HepG2 (cell line): Measurements from ENCODE around the gene GLIS2. TPM values are rescaled to one million over a fixed set of nuclear protein-coding genes. Genes with fewer than 3 reads are reported as not detected.

Source experiments
- CBFB ChIP-seq: sonication (generic); formaldehyde crosslinking; IDR thresholded peaks from 2 replicates; pipeline ENCODE4 v1.4.0; 2020; ENCODE audit warnings: missing genetic modification reagents
- CCDC6 ChIP-seq: sonication (generic); formaldehyde crosslinking; IDR thresholded peaks from 2 replicates; pipeline ENCODE4 v1.8.1; 2022; ENCODE audit warnings: mild to moderate bottlenecking, missing genetic modification reagents, moderate library complexity
- HDAC1 ChIP-seq: sonication (generic); formaldehyde crosslinking; IDR thresholded peaks from 2 replicates; pipeline ENCODE4 v1.5.1; 2020; ENCODE audit warnings: mild to moderate bottlenecking, missing genetic modification reagents
- IRX3 ChIP-seq: sonication (generic); formaldehyde crosslinking; IDR thresholded peaks from 2 replicates; pipeline ENCODE4 v1.8.1; 2023; ENCODE audit warnings: mild to moderate bottlenecking, low read depth, missing genetic modification reagents, borderline replicate concordance
- JUN ChIP-seq: sonication (generic); formaldehyde crosslinking; IDR thresholded peaks from 2 replicates; pipeline ENCODE4 v1.4.0; 2020; ENCODE audit warnings: mild to moderate bottlenecking, missing genetic modification reagents
- KLF11 ChIP-seq: IDR thresholded peaks from 2 replicates; pipeline ENCODE4 v1.6.1; 2016; ENCODE audit warnings: missing compliant biosample characterization
- MBNL3 ChIP-seq: fragments of 250-450 bp; sonication (Bioruptor Pico); conservative IDR thresholded peaks from 2 replicates; pipeline ENCODE4 v1.8.0; 2022; ENCODE audit warnings: mild to moderate bottlenecking, inconsistent platforms
- NBN ChIP-seq: fragments of 450-650 bp; conservative IDR thresholded peaks from 2 replicates; pipeline ENCODE4 v1.6.1; 2017
- PHB2 ChIP-seq: fragments of 450-650 bp; IDR thresholded peaks from 2 replicates; pipeline ENCODE4 v1.6.1; 2018; ENCODE audit not compliant: partially characterized antibody
- SMYD3 ChIP-seq: sonication (generic); formaldehyde crosslinking; IDR thresholded peaks from 2 replicates; pipeline ENCODE4 v1.8.1; 2023; ENCODE audit warnings: mild to moderate bottlenecking, missing genetic modification reagents
- YY1 ChIP-seq: IDR thresholded peaks from 2 replicates; pipeline ENCODE4 v1.6.1; 2011; ENCODE audit warnings: low read length, low read depth, moderate library complexity, mild to moderate bottlenecking; ENCODE audit not compliant: insufficient read depth, insufficient replicate concordance
- ZBTB7A ChIP-seq: sonication (generic); formaldehyde crosslinking; IDR thresholded peaks from 2 replicates; pipeline ENCODE4 v1.8.0; 2022; ENCODE audit warnings: mild to moderate bottlenecking, missing genetic modification reagents
- ZNF24 ChIP-seq: fragments of 450-650 bp; IDR thresholded peaks from 2 replicates; pipeline ENCODE4 v1.6.1; 2017; ENCODE audit warnings: antibody characterized with exemption, mild to moderate bottlenecking
- ZNF550 ChIP-seq: sonication (generic); formaldehyde crosslinking; IDR thresholded peaks from 2 replicates; pipeline ENCODE4 v1.4.0; 2020; ENCODE audit warnings: mild to moderate bottlenecking, missing genetic modification reagents, borderline replicate concordance
- ZNF841 ChIP-seq: sonication (generic); formaldehyde crosslinking; IDR thresholded peaks from 2 replicates; pipeline ENCODE4 v1.8.1; 2023; ENCODE audit warnings: missing genetic modification reagents, borderline replicate concordance
- ZSCAN30 ChIP-seq: sonication (generic); formaldehyde crosslinking; IDR thresholded peaks from 2 replicates; pipeline ENCODE4 v1.5.0; 2020; ENCODE audit warnings: mild to moderate bottlenecking, missing genetic modification reagents
- polyA plus RNA-seq, 8 experiments: library from polyadenylated mRNA; depleted of rRNA in 3 of 8; stranded (reverse) in 7 of 8; unstranded in 1 of 8; fragments of >200 nt; fragmentation: Illumina TruSeq in 4 of 8; extraction: Trizol in 4 of 8; gene quantifications; 2 replicates each; pipeline versions ENCODE4 v1.2.1 to v1.2.3, GENCODE V29; 2011 to 2016; ENCODE audit warnings: low read depth in 4 of 8, missing spikeins in 1 of 8, mixed read lengths in 1 of 8; ENCODE audit not compliant: insufficient read depth in 1 of 8
- total RNA-seq, 5 experiments: library from RNA; depleted of rRNA; stranded (reverse); fragments of >200 nt; fragmentation: Illumina TruSeq; extraction: Trizol; gene quantifications; 2 replicates each; pipeline ENCODE4 v1.2.3, GENCODE V29; 2016; ENCODE audit warnings: low read depth in 1 of 5
- TF ChIP-seq, protein P1 (sequence below): sonication (generic); formaldehyde crosslinking; IDR thresholded peaks from 2 replicates; pipeline ENCODE4 v1.8.0; 2022; ENCODE audit warnings: mild to moderate bottlenecking, missing genetic modification reagents, moderate library complexity
- TF ChIP-seq, protein P2 (sequence below): sonication (generic); formaldehyde crosslinking; IDR thresholded peaks from 2 replicates; pipeline ENCODE4 v1.4.0; 2020; ENCODE audit warnings: missing genetic modification reagents
- TF ChIP-seq, protein P3 (sequence below): sonication (generic); formaldehyde crosslinking; IDR thresholded peaks from 2 replicates; pipeline ENCODE4 v1.4.0; 2020; ENCODE audit warnings: missing genetic modification reagents, mild to moderate bottlenecking, borderline replicate concordance
- TF ChIP-seq, protein P4 (sequence below): sonication (generic); formaldehyde crosslinking; IDR thresholded peaks from 2 replicates; pipeline ENCODE4 v1.5.1; 2020; ENCODE audit warnings: missing genetic modification reagents, mild to moderate bottlenecking, borderline replicate concordance

GLIS2 gene
- total and polyA plus RNA-seq, 2 of the 13 experiments (the other 11 are each of a cell fraction or from before 2014, with no cell fraction given): 0.28 to 0.29 TPM

DNA sequence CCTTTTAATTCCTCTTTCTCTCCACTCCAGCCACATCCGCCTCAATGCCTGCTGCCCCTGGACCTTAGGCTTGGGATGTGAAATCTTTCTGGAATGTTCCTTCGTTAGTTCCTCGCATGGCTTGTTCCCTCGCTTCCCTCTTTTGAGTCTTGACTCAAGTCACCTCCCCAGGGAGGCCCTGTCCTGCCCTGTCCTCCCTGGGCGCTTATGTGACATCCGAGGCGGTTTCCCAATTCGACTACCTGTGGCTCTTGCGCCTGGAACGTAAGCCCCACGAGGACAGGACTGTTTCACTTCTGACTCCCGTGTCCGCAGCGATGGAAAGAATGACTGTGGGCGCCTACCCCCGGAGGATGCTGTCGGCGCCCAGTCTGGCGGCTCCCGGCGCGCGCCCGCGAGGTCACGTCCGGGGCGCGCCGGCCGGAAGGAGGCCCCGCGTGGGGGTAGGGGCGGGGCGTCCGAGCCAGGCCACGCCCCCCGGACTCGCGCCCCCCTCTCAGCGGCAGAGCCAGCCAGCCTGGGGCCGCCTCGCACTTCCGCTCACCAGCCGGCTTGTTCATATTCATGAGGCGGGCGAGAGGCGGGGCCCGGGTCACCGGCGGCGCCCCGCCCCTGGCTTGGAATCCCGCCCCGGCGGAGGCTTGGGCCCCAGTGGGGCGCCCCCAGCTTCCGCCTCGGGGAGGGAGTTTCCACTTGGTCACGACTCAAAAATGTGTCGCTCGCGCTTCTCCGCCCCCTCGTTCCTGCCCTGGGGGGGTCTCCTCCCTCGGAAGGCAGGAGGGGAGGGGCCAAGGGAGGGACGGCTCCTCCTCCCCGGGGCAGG is 8.4 kb upstream of the GLIS2 start (continued):
- TF ChIP-seq HDAC1 (CRISPR knock-in tag) (no peak), CBFB (CRISPR knock-in tag) (no peak), CCDC6 (CRISPR knock-in tag) (no peak), ZNF24 (no peak), ZNF841 (CRISPR knock-in tag) (no peak), ZSCAN30 (CRISPR knock-in tag) (no peak), ZNF550 (no peak), YY1 (peak; percentile 38), NBN (no peak), ZBTB7A (CRISPR knock-in tag) (no peak), IRX3 (CRISPR knock-in tag) (no peak), PHB2 (no peak), MBNL3 (CRISPR knock-in tag) (no peak), JUN (no peak), SMYD3 (CRISPR knock-in tag) (no peak), KLF11 (no peak)
- TF ChIP-seq, protein P1, sequence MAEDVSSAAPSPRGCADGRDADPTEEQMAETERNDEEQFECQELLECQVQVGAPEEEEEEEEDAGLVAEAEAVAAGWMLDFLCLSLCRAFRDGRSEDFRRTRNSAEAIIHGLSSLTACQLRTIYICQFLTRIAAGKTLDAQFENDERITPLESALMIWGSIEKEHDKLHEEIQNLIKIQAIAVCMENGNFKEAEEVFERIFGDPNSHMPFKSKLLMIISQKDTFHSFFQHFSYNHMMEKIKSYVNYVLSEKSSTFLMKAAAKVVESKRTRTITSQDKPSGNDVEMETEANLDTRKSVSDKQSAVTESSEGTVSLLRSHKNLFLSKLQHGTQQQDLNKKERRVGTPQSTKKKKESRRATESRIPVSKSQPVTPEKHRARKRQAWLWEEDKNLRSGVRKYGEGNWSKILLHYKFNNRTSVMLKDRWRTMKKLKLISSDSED (CRISPR knock-in tag): no peak
- TF ChIP-seq, protein P2, sequence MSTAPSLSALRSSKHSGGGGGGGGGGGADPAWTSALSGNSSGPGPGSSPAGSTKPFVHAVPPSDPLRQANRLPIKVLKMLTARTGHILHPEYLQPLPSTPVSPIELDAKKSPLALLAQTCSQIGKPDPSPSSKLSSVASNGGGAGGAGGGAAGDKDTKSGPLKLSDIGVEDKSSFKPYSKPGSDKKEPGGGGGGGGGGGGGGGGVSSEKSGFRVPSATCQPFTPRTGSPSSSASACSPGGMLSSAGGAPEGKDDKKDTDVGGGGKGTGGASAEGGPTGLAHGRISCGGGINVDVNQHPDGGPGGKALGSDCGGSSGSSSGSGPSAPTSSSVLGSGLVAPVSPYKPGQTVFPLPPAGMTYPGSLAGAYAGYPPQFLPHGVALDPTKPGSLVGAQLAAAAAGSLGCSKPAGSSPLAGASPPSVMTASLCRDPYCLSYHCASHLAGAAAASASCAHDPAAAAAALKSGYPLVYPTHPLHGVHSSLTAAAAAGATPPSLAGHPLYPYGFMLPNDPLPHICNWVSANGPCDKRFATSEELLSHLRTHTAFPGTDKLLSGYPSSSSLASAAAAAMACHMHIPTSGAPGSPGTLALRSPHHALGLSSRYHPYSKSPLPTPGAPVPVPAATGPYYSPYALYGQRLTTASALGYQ (CRISPR knock-in tag): no peak
- TF ChIP-seq, protein P3, sequence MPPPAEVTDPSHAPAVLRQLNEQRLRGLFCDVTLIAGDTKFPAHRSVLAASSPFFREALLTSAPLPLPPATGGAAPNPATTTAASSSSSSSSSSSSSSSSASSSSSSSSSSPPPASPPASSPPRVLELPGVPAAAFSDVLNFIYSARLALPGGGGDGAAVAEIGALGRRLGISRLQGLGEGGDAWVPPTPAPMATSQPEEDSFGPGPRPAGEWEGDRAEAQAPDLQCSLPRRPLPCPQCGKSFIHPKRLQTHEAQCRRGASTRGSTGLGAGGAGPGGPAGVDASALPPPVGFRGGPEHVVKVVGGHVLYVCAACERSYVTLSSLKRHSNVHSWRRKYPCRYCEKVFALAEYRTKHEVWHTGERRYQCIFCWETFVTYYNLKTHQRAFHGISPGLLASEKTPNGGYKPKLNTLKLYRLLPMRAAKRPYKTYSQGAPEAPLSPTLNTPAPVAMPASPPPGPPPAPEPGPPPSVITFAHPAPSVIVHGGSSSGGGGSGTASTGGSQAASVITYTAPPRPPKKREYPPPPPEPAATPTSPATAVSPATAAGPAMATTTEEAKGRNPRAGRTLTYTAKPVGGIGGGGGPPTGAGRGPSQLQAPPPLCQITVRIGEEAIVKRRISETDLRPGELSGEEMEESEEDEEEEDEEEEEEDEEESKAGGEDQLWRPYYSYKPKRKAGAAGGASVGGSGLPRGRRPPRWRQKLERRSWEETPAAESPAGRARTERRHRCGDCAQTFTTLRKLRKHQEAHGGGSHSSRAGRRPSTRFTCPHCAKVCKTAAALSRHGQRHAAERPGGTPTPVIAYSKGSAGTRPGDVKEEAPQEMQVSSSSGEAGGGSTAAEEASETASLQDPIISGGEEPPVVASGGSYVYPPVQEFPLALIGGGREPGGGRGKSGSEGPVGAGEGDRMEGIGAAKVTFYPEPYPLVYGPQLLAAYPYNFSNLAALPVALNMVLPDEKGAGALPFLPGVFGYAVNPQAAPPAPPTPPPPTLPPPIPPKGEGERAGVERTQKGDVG: no peak
- TF ChIP-seq, protein P4, sequence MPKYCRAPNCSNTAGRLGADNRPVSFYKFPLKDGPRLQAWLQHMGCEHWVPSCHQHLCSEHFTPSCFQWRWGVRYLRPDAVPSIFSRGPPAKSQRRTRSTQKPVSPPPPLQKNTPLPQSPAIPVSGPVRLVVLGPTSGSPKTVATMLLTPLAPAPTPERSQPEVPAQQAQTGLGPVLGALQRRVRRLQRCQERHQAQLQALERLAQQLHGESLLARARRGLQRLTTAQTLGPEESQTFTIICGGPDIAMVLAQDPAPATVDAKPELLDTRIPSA: no peak
